Measurements from ENCODE around the gene SIL1.
"Not testable (repeated sequence)": the region's sequence is repeated elsewhere in the genome, so short reads cannot be mapped to it uniquely, and the experiment has no call there.

GRCh38 chr5:139191954-139192353 is 6.2 kb downstream of the SIL1 start:
- not testable (repeated sequence) for TF ChIP-seq POLR2A (IDR thresholded peaks at IDR 0.05; ENCODE audit: low read depth); EP300 (IDR thresholded peaks at IDR 0.05)
- TF ChIP-seq, protein P1, sequence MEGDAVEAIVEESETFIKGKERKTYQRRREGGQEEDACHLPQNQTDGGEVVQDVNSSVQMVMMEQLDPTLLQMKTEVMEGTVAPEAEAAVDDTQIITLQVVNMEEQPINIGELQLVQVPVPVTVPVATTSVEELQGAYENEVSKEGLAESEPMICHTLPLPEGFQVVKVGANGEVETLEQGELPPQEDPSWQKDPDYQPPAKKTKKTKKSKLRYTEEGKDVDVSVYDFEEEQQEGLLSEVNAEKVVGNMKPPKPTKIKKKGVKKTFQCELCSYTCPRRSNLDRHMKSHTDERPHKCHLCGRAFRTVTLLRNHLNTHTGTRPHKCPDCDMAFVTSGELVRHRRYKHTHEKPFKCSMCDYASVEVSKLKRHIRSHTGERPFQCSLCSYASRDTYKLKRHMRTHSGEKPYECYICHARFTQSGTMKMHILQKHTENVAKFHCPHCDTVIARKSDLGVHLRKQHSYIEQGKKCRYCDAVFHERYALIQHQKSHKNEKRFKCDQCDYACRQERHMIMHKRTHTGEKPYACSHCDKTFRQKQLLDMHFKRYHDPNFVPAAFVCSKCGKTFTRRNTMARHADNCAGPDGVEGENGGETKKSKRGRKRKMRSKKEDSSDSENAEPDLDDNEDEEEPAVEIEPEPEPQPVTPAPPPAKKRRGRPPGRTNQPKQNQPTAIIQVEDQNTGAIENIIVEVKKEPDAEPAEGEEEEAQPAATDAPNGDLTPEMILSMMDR (IDR thresholded peaks at IDR 0.05), result not testable (repeated sequence)

Data from esophagus muscularis mucosa (tissue), 4 donors.